NCI-H1048 (cell line): ENCODE results near the gene OR2T2.
"Not testable (repeated sequence)": the region's sequence is repeated elsewhere in the genome, so short reads cannot be mapped to it uniquely, and the experiment has no call there.

ENCODE experiments used
- DNase-seq: peaks from one replicate; lab custom pipeline; 2025; lab: John Stamatoyannopoulos, UW

Gene OR2T2

GRCh38 chr1:248445399-248445798, at the start of gene OR2T2:
TSS of gene OR2T2 (plus strand) at chr1:248445637. CDS start at chr1:248452798, 7,161 bp downstream.
- not testable (repeated sequence) for DNase-seq

- no peak for DNase-seq
Observed at GRCh38 chr1:248402748-248403147, 42.7 kb upstream of the OR2T2 start, which contains the start of gene OR2T1. TSS of gene OR2T1 (plus strand) at chr1:248403048. CDS start at chr1:248406148, 3,100 bp downstream.

GRCh38 chr1:248404024-248404423, 41.4 kb upstream of the OR2T2 start:
- no peak for DNase-seq

GRCh38 chr1:248406721-248407692, 38.4 kb upstream of the OR2T2 start:
- no peak for DNase-seq

- DNase-seq: no peak
Observed at GRCh38 chr1:248416226-248416625, 29.2 kb upstream of the OR2T2 start.

GRCh38 chr1:248417854-248418253, 27.6 kb upstream of the OR2T2 start:
- no peak for DNase-seq

GRCh38 chr1:248421384-248421783, 24.1 kb upstream of the OR2T2 start:
- DNase-seq: no peak

GRCh38 chr1:248427526-248428191, 17.8 kb upstream of the OR2T2 start:
- not testable (repeated sequence) for DNase-seq

GRCh38 chr1:248428192-248428533, 17.3 kb upstream of the OR2T2 start:
- not testable (repeated sequence) for DNase-seq

- DNase-seq: not testable (repeated sequence)
Observed at GRCh38 chr1:248431683-248432082, 13.8 kb upstream of the OR2T2 start.

GRCh38 chr1:248432201-248432600, 13.2 kb upstream of the OR2T2 start:
- DNase-seq: not testable (repeated sequence)

- not testable (repeated sequence) for DNase-seq
Observed at GRCh38 chr1:248433811-248434415, 11.5 kb upstream of the OR2T2 start.

- not testable (repeated sequence) for DNase-seq
Observed at GRCh38 chr1:248434913-248435312, 10.5 kb upstream of the OR2T2 start.

GRCh38 chr1:248436303-248436702, 9.1 kb upstream of the OR2T2 start:
- DNase-seq: not testable (repeated sequence)

GRCh38 chr1:248438668-248439067, 6.8 kb upstream of the OR2T2 start:
- DNase-seq: not testable (repeated sequence)

- not testable (repeated sequence) for DNase-seq
Observed at GRCh38 chr1:248439283-248439682, 6.2 kb upstream of the OR2T2 start.

GRCh38 chr1:248442500-248443277, 2.7 kb upstream of the OR2T2 start:
- DNase-seq: not testable (repeated sequence)

GRCh38 chr1:248444603-248445002, 834 bp upstream of the OR2T2 start:
- DNase-seq: not testable (repeated sequence)

GRCh38 chr1:248448409-248449074, 3.1 kb downstream of the OR2T2 start:
- DNase-seq: not testable (repeated sequence)

GRCh38 chr1:248449821-248450465, 4.5 kb downstream of the OR2T2 start:
- not testable (repeated sequence) for DNase-seq
